ENCODE results near the gene APOL4.
"Not testable (repeated sequence)": the region's sequence is repeated elsewhere in the genome, so short reads cannot be mapped to it uniquely, and the experiment has no call there.

The APOL4 gene

GRCh38 chr22:36208914-36209313 is 7.3 kb upstream of the APOL4 start:
- TF ChIP-seq EZH2 (IDR thresholded peaks at IDR 0.05; ENCODE audit: borderline replicate concordance, low read depth, low read length, severe bottlenecking): no peak
- no peak for TF ChIP-seq CTCF (IDR thresholded peaks at IDR 0.05; ENCODE audit: borderline replicate concordance, extremely low read depth, low read length, poor library complexity, severe bottlenecking)
- Histone ChIP-seq H3K4me3 (ENCODE audit: low read depth in 1 of 2, low read length in 2 of 2) (no peak overlapping the region), H3K36me3 (ENCODE audit: insufficient read depth, low read length) (no peaks in the 10 kb centered on the region), H3K4me2 (ENCODE audit: insufficient read depth, low read length) (no peak overlapping the region), H3K9me3 (ENCODE audit: insufficient read depth, low read length, severe bottlenecking) (no peaks in the 10 kb centered on the region), H3K27me3 (ENCODE audit: insufficient read depth, low read length, poor library complexity) (no peaks in the 10 kb centered on the region), H3K27ac (ENCODE audit: low read length) (no peak overlapping the region), H3K4me1 (ENCODE audit: insufficient read depth, low read length) (peaks cover 12% of the 10 kb centered on the region), H2AFZ (ENCODE audit: low read depth, low read length) (no peak overlapping the region), H4K20me1 (ENCODE audit: insufficient read depth, low read length) (no peaks in the 10 kb centered on the region; the same call in 1 of the 2 replicates), H3K79me2 (ENCODE audit: insufficient read depth, low read length) (no peaks in the 10 kb centered on the region), H3K9ac (ENCODE audit: low read depth, low read length) (no peak overlapping the region)
- ATAC-seq (ENCODE audit: insufficient read depth, low read depth) (no peak), DNase-seq (no peak)

- no peak overlapping the region for H3K4me2 ChIP-seq (ENCODE audit: insufficient read depth, low read length)
- no peaks in the 10 kb centered on the region; the same call in 1 of the 2 replicates for H4K20me1 ChIP-seq (ENCODE audit: insufficient read depth, low read length)
- peaks cover 12% of the 10 kb centered on the region for H3K4me1 ChIP-seq (ENCODE audit: insufficient read depth, low read length)
- DNase-seq: no peak
- no peak overlapping the region for H3K27ac ChIP-seq (ENCODE audit: low read length)
- H2AFZ ChIP-seq (ENCODE audit: low read depth, low read length): no peak overlapping the region
- H3K36me3 ChIP-seq (ENCODE audit: insufficient read depth, low read length): no peaks in the 10 kb centered on the region
- no peaks in the 10 kb centered on the region for H3K9me3 ChIP-seq (ENCODE audit: insufficient read depth, low read length, severe bottlenecking)
- no peaks in the 10 kb centered on the region for H3K27me3 ChIP-seq (ENCODE audit: insufficient read depth, low read length, poor library complexity)
- TF ChIP-seq CTCF (IDR thresholded peaks at IDR 0.05; ENCODE audit: borderline replicate concordance, extremely low read depth, low read length, poor library complexity, severe bottlenecking): no peak
- TF ChIP-seq EZH2 (IDR thresholded peaks at IDR 0.05; ENCODE audit: borderline replicate concordance, low read depth, low read length, severe bottlenecking): no peak
- no peaks in the 10 kb centered on the region for H3K79me2 ChIP-seq (ENCODE audit: insufficient read depth, low read length)
- no peak overlapping the region for H3K4me3 ChIP-seq (ENCODE audit: low read depth in 1 of 2, low read length in 2 of 2)
- no peak overlapping the region for H3K9ac ChIP-seq (ENCODE audit: low read depth, low read length)
- ATAC-seq (ENCODE audit: insufficient read depth, low read depth): no peak
These were observed 6.7 kb upstream of the APOL4 start for GRCh38 chr22:36208162-36208765.

GRCh38 chr22:36206255-36206654 is 4.6 kb upstream of the APOL4 start:
- Histone ChIP-seq H3K9ac (ENCODE audit: low read depth, low read length) (no peak overlapping the region), H3K9me3 (ENCODE audit: insufficient read depth, low read length, severe bottlenecking) (no peaks in the 10 kb centered on the region), H3K4me2 (ENCODE audit: insufficient read depth, low read length) (no peak overlapping the region), H3K4me1 (ENCODE audit: insufficient read depth, low read length) (peaks cover 30% of the 10 kb centered on the region), H3K79me2 (ENCODE audit: insufficient read depth, low read length) (no peaks in the 10 kb centered on the region), H2AFZ (ENCODE audit: low read depth, low read length) (no peak overlapping the region), H3K27ac (ENCODE audit: low read length) (no peak overlapping the region), H4K20me1 (ENCODE audit: insufficient read depth, low read length) (no peaks in the 10 kb centered on the region), H3K27me3 (ENCODE audit: insufficient read depth, low read length, poor library complexity) (no peaks in the 10 kb centered on the region), H3K4me3 (ENCODE audit: low read depth in 1 of 2, low read length in 2 of 2) (no peak overlapping the region), H3K36me3 (ENCODE audit: insufficient read depth, low read length) (no peaks in the 10 kb centered on the region)
- DNase-seq (no peak), ATAC-seq (ENCODE audit: insufficient read depth, low read depth) (no peak)
- TF ChIP-seq EZH2 (IDR thresholded peaks at IDR 0.05; ENCODE audit: borderline replicate concordance, low read depth, low read length, severe bottlenecking) (no peak), CTCF (IDR thresholded peaks at IDR 0.05; ENCODE audit: borderline replicate concordance, extremely low read depth, low read length, poor library complexity, severe bottlenecking) (no peak)

- not testable (repeated sequence) for H3K9ac ChIP-seq (ENCODE audit: low read depth, low read length); H3K4me2 ChIP-seq (ENCODE audit: insufficient read depth, low read length); H3K79me2 ChIP-seq (ENCODE audit: insufficient read depth, low read length); H3K9me3 ChIP-seq (ENCODE audit: insufficient read depth, low read length, severe bottlenecking); H4K20me1 ChIP-seq (ENCODE audit: insufficient read depth, low read length); H2AFZ ChIP-seq (ENCODE audit: low read depth, low read length); DNase-seq; ATAC-seq (ENCODE audit: insufficient read depth, low read depth); H3K36me3 ChIP-seq (ENCODE audit: insufficient read depth, low read length); H3K27ac ChIP-seq (ENCODE audit: low read length); H3K27me3 ChIP-seq (ENCODE audit: insufficient read depth, low read length, poor library complexity); H3K4me3 ChIP-seq (ENCODE audit: low read depth in 1 of 2, low read length in 2 of 2)
- peaks cover 24% of the 10 kb centered on the region for H3K4me1 ChIP-seq (ENCODE audit: insufficient read depth, low read length)
These were observed 4.0 kb upstream of the APOL4 start for GRCh38 chr22:36205573-36205972.

Data from DND-41 (cell line).